DOHH2 (cell line): ENCODE measurements around the gene FOXI1.

Source experiments
- EZH2phosphoT487 ChIP-seq: fragments of 200-600 bp; sonication (generic); IDR thresholded peaks from 2 replicates; pipeline ENCODE4 v1.6.1; 2017; ENCODE audit warnings: borderline replicate concordance, mild to moderate bottlenecking, antibody characterized with exemption, low read length, moderate library complexity, mixed read lengths
- TF ChIP-seq, protein P1 (sequence below): fragments of 200-600 bp; sonication (generic); IDR thresholded peaks from one replicate; pipeline ENCODE4 v1.5.1; 2014; ENCODE audit warnings: antibody characterized with exemption, mild to moderate bottlenecking, low read depth, low read length; ENCODE audit not compliant: poor library complexity, severe bottlenecking

DNA sequence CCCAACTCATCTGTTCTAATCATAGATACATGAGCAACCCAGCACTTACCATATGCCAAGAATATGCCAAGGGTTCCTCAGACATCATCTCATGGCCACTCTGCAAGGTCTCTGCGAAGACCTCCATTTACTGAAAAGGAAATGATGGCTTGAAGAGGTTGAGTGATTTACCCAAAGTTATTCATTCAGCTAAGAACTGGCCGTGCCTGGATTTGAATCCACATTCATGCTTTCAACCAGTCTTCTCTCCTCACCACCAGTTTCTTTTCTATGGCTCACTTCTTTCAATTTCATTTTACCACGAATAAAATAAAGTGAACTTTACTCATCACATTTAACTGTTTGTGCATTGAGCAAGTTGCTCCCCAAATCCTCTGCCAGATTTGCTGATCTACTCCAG is 27.2 kb upstream of the FOXI1 start:
- TF ChIP-seq, protein P1, sequence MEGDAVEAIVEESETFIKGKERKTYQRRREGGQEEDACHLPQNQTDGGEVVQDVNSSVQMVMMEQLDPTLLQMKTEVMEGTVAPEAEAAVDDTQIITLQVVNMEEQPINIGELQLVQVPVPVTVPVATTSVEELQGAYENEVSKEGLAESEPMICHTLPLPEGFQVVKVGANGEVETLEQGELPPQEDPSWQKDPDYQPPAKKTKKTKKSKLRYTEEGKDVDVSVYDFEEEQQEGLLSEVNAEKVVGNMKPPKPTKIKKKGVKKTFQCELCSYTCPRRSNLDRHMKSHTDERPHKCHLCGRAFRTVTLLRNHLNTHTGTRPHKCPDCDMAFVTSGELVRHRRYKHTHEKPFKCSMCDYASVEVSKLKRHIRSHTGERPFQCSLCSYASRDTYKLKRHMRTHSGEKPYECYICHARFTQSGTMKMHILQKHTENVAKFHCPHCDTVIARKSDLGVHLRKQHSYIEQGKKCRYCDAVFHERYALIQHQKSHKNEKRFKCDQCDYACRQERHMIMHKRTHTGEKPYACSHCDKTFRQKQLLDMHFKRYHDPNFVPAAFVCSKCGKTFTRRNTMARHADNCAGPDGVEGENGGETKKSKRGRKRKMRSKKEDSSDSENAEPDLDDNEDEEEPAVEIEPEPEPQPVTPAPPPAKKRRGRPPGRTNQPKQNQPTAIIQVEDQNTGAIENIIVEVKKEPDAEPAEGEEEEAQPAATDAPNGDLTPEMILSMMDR = no peak
- no peak for TF ChIP-seq EZH2phosphoT487
